HG03097 (cell line): ENCODE results near the gene UTP15.

ENCODE experiments used
- ATAC-seq: cut with Tn5 transposase; IDR thresholded peaks from one replicate; pipeline ENCODE4 v1.9.1; 2021; ENCODE audit not compliant: unreplicated experiment, low FRiP score

Gene UTP15

GRCh38 chr5:73620334-73620687 lies 54.8 kb downstream of the UTP15 start:
- ATAC-seq, result no peak

- ATAC-seq, result no peak
Observed at GRCh38 chr5:73623060-73623459, 57.5 kb downstream of the UTP15 start.

GRCh38 chr5:73623901-73624404 lies 58.4 kb downstream of the UTP15 start:
- no peak for ATAC-seq

GRCh38 chr5:73624888-73625287 lies 59.3 kb downstream of the UTP15 start:
- ATAC-seq, result no peak

- ATAC-seq, result no peak
Observed at GRCh38 chr5:73625372-73625943, 59.9 kb downstream of the UTP15 start.

- ATAC-seq, result no peak
Observed at GRCh38 chr5:73625944-73626811, 60.6 kb downstream of the UTP15 start, which contains the start of gene ARHGEF28. ARHGEF28 (plus strand) TSS chr5:73626196; CDS start chr5:73684852, 58,656 bp downstream.

GRCh38 chr5:73626814-73627313 lies 61.3 kb downstream of the UTP15 start:
- no peak for ATAC-seq

- ATAC-seq, result no peak
Observed at GRCh38 chr5:73629456-73629855, 63.9 kb downstream of the UTP15 start.

- no peak for ATAC-seq
Observed at GRCh38 chr5:73630765-73631164, 65.2 kb downstream of the UTP15 start.

- ATAC-seq, result no peak
Observed at GRCh38 chr5:73631500-73631899, 66.0 kb downstream of the UTP15 start.
